NCI-H2081 (cell line): ENCODE results near the gene CCDC80.
"Not testable (repeated sequence)": the region's sequence is repeated elsewhere in the genome, so short reads cannot be mapped to it uniquely, and the experiment has no call there.

Source experiments
- DNase-seq, 2 experiments: peaks; one replicate each; lab custom pipeline; 2025; lab: John Stamatoyannopoulos, UW

Gene CCDC80

GRCh38 chr3:112665009-112665408 lies 24.1 kb upstream of the CCDC80 start:
- not testable (repeated sequence) for DNase-seq

DNA sequence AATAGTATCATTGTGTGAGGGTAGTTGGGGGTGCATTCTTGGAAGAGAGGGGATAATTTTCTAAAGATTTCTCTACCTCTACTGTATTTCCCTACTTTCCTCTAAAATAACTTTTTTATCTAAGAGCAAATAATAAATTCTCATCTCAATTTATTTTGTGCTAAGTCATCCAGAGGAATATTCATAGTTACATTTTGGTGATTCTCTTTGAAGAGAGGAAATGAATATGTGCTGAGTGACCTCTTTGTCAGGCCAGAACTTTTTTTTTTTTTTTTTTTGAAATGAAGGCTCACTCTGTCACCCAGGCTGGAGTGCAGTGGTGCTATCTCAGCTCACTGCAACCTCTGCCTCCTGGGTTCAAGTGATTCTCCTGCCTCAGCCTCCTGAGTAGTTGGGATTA lies 15.1 kb upstream of the CCDC80 start:
- no peak for DNase-seq

GRCh38 chr3:112654979-112655378 lies 14.0 kb upstream of the CCDC80 start:
- DNase-seq: no peak

DNA sequence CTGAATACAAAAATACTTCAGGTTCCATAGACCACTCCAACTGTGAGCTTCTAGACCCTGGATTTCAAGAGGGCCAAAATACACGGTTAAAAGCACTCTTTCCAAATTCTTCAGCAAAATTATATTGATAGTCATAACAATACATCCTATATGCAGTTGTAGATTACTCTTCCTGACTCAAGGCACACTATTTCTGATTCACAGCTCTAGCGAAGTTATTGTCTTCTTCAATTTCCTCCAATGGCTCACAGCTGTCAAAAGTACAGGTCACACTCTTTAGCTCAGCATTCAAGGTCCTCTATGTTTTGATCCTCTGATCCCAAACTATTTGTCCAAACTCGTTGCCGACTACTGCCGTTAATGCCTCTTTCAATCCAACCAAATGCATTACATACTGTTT lies 13.5 kb upstream of the CCDC80 start:
- DNase-seq: no peak

GRCh38 chr3:112653881-112654300 lies 12.9 kb upstream of the CCDC80 start:
- no peak for DNase-seq

DNA sequence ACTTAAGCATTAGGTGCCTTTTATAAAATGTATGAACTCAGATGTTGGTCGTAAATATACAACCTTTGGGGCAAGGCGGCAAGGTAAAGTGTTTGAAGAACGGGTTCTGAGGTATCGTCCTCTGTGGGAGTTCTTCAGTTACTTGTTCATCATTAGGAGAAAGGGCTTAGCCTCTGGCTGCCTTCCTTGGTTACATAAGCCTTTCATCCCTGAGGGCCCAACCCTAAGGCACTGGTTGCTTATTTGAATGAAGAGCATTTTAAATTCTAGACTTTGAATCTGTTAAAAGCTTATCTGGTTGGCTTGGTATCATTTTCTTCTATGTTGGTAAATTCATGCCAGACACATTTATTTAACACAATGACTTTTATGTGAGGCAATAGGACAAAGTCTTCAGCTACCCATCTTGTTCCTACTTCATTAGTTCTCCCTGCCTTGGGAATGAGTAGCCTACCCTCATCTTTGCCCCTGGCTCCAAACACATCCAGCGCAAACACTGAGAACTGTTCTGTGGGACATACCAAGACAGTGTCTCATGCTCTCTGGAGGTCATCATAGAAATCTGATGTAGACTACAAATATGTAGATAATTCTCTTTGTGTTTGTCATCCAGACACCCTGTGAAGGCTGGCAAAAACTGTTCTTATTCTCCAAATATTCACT lies 12.4 kb upstream of the CCDC80 start:
- DNase-seq: no peak

- DNase-seq: no peak
Observed at GRCh38 chr3:112651516-112651915, 10.6 kb upstream of the CCDC80 start.

- DNase-seq: no peak
Observed at GRCh38 chr3:112651071-112651470, 10.1 kb upstream of the CCDC80 start.

DNA sequence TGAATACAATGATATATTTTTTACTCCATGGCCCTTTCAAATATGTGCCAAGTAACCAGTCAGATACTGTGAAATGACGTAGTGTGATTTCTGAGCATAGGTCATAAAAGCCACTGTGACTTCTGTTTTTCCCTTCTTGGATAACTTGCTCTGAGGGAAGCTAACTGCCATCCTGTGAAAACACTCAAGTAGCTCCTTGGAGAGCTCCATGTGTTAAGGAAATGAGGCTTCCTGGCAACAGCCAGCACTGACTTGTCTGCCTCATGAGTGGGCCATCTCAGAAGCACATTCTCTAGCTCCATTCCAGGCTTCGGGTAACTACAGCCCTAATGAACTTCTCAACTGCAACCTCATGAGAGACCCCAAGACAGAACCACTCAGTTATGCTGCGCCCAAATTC lies 9.5 kb upstream of the CCDC80 start:
- no peak for DNase-seq

DNA sequence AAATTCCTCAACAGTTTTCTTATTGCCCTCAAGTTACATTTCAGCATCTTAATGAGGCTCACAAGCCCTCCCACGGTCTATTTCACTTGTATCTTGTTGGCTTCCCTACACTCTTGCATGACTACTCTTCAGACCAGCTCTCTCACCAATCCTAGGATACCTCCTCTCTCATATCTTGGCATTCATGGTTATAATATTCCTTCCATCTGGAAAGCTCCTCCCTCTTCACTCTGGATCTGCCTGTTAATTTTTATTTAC lies 8.5 kb upstream of the CCDC80 start:
- no peak for DNase-seq

DNA sequence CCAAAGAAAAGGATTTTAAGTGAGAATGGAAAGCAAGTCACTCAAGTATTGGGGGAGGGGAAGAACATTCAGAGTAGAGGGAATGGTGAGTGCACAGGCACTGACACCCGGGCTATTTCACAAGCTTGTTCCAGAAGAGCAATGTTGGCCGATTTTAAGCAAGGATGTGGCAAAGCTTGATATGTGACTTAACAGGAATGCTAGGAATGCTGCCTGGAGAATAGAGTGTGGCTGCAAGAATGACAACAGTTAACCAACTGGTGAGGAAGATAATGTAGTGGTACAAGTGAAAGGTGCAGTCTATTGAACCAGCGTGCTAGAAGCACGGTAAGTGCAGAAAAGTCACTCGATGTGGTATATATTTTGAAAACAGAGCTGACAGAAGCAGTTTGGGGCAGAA lies 6.2 kb upstream of the CCDC80 start:
- no peak for DNase-seq

- no peak for DNase-seq
Observed at GRCh38 chr3:112646623-112647022, 5.7 kb upstream of the CCDC80 start.

DNA sequence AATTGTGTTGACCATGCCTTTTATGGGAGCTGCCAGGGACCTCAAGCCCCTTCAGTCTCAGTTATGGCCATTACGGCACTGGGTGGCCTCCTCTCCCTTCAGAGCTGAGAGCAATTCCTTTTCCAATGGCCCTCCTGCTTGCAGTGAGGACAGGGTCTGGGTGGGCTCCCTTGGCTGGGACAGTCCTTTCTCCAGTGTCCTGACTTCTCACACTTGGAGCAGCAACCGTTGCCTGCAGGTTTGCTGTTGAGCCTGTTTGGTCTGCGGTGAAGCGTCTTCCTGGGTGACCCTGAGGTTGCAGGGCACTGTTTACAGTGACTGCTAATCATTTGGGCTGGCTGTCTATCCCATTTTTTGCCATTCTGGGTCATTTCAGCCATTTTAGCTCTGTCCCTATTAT lies 3.5 kb upstream of the CCDC80 start:
- DNase-seq: no peak

GRCh38 chr3:112643621-112644240 lies 2.8 kb upstream of the CCDC80 start:
- no peak for DNase-seq

DNA sequence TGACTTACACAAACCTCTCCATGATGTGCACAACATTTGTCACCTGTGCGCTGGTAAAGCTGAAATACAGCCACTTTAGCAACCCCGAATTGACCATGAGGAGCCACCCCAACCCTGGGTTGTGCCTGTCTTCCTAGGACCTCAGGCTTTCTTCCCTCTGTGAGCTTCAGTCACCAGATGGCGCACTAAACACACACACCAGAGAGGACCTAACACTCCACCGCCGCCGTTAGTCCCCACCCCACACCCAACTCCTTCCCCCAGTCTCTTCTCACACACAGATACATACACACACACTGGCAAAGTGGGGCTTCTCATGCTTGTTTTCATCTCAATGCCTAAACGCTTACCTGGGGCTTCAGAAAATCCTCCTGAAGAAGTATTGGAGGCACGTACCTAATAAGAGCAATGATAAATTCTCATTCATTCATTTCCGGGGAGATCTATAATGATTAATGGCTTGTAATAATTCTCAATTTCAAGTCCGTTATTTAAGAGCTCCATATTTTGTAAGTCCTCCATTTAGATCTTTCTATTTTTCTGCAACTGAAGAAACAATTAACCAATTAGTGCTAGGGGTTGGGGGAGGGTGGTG lies 2.1 kb upstream of the CCDC80 start:
- DNase-seq: peak; percentile 84 to 87

GRCh38 chr3:112640276-112640929 lies 540 bp downstream of the CCDC80 start:
- DNase-seq: no peak

DNA sequence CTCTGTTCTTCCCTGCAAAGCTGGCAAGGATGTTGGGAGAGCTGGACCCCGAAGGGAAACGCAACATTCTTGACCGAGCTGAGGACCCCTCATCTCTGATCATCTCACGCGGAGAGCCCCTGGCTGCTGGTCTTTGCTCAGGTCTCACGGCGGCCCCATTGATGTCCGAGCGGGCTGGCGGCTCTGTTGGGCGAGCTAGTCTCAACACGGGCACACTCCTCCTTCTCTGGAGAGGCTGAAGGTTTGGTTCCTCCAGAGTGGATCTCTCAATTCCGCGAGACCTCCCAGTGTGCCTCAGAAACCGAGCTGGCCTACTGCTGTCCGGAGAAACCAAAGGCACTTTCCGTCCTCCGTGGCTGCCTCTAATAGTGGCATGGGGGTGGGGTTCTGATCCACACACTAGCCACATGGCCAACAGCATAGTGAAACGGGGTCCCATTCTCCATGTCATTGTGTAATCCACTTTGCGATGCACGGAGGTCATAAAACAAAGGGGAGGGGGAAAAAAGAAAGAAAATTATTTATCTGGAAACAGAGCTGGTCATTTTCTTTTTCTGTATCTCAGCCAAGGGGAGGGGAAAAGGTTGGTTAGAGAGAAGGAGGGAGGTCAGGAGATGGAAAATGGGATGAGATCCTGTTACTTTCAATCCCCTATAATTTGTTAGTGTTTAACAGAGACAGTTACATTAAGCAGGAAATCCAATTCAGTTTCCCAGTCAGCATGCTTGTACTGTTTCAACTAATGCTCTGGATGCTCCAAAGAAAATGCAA lies 1.3 kb downstream of the CCDC80 start:
- DNase-seq: no peak

DNA sequence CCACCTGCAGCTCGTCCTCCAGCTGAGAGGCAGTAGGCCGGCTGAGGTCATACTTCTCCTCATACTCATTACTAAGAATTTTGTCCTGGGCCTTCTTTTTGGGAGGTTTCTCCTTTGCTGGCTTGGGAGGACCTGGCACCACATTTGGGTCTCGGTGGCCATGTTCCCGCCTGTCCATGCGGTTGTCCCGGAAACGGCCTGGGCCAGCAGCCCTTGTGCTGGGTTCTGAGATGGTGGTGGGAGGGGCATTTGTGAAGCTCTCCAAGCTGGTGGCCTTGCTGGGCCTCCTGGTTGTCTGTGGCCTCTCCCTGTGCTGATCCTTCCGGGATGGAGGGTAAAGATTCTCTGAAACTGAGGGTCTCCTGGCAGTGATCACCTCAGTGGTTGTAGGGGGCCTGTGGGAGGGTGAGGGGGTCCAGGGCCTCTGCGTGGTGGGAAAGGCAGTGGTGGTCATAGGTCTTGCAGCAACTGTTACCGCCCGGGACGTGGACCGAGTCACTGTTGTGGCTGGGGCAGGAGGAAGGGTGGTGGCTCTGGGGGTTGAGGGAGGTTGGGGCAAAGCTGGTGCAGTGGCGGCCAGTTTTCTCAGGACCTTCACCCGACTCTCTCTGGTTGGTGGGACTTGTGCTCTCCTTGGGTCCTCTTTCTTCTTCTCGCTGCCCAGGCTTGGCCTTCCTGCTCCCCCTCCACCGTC lies 2.5 kb downstream of the CCDC80 start:
- DNase-seq: no peak

DNA sequence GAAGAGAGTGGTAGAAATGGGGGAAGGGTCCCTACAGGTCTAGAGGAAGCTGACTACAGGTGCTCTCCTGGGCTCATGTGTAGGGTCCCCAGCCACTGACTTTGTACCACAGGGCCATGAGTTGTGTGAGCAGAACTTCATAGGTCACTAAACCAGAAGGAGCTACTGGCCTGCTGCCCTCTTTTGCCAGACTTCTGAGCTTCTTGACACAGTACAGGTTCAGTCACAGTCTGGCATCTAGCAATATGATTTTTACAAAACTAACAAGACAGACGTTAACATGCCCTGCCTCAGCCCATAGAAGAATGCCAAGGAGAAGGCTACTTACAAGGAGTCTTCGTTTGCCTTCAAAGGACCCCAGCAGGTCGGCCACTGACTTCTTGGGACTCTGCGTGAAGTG lies 3.2 kb downstream of the CCDC80 start:
- DNase-seq: no peak

DNA sequence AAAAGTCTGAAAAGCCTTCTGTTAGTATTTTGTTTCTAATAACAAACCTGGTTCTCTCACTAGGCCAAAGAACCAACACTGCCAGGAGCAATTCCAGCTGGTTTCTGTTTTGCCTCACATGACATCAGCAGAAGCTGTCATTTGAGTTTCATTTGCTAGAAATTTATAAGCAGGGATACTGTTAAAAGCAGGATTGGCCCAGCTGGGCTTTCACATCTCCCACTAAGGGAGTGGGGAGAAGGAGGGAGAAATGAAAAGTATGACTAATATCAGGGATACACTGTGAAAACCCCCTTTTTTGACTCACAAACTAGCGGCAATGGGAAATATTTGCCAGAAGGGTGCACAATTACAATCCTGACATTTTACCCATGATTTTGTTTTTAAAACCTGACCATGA lies 5.3 kb downstream of the CCDC80 start:
- DNase-seq: no peak

DNA sequence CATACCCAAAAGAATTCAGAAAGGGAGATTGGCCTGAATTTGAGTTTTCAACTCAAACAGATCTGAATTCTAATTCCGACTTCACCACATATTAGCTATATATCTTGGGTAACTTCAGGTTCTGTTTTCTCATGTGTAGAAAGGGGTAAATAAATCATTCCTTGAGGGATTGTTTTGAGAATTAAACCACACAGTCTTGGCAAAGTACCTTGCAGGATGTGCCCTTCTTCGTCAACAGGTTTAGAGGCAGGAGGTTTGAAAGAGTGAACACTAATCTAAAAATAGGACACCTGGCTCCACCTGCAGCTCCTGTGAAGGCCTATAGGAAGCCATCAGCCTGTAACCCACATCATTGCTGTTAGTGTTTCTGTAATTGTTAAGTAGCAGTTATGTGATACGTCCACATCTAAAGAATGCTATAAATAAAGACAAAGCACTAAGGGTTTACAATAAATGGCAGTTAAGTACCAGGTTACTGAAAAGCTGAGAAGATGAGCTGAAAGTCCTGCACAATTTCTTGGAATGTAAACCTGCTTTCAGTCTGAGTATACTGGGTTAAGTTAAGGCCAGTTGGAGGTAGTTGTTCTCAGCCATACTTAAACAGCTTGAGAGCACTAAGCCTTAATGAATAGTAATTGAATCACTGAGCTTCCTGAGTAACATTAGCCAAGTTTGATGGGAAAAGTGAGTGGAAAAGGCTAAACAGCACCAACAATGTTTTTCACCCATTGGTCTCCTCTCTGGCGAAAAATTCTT lies 6.0 kb downstream of the CCDC80 start:
- peak in 1 of 2 experiments; percentile 27 for DNase-seq
